Adrenal gland (tissue), 5 donors: ENCODE results near the gene TBC1D22A.

Experiments used
- CTCF ChIP-seq, 6 experiments: fragments of 450-650 bp in 4 of 6; fragments of 200-600 bp in 2 of 6; sonication (generic) in 1 of 6; IDR thresholded peaks; 1 replicate in 5 of 6; 2 replicates in 1 of 6; pipeline versions ENCODE4 v1.5.1 to v1.8.0; 2016 to 2021; ENCODE audit warnings: antibody characterized with exemption in 6 of 6, mild to moderate bottlenecking in 2 of 6, moderate library complexity in 1 of 6
- POLR2A ChIP-seq, 2 donors: fragments of 450-650 bp; IDR thresholded peaks; one replicate each; pipeline ENCODE4 v1.6.1; 2017; ENCODE audit warnings: antibody characterized with exemption in 2 of 2, mild to moderate bottlenecking in 2 of 2, moderate library complexity in 1 of 2
- donor health status: DM: no; HTN: no; CAD: no.

DNA sequence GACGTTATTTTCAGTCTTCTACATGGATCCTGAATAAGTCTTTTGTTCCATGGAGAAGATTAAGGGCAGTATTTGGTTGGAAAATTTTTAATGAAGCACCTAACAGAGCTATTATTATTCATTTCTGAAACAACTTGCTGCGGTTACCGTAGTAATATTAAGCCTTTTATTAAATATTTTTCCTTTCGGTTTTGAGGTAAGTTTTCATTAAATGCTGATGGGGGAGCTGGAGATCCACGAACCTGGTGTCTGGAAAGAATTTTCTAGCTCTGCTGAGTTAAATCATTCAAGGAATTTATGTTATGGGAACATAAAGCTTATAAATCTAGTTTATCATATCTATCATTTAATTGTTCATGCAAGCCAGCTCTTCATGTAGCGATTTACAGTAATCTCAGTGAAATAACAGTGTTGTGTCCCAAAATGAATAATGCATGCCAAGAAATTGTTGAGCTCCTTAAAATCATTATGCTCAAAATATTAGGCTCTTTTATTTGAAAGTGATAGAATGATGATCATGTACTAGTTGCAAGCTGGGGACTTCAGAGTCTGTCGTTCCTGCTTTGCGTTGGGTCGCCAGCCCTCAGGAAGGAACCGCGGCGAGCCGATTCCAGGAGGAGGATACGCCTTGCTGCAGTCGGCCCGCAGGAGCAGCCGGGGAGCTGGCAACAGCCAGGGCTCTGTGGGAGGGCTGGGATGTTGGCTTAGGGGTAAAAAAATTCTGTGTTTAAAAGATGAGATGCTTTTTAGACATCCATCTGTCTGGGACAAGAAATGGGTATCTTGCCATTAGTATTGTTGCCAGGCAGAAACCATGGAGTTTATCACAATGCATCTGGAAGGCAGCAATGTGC is 83.1 kb downstream of the TBC1D22A start:
- no peak for TF ChIP-seq POLR2A (IDR thresholded peaks at IDR 0.05)
- peak; percentile 9 to 58 (median 41) for TF ChIP-seq CTCF (IDR thresholded peaks at IDR 0.05)
